Naive thymus-derived CD4-positive, alpha-beta T cell (primary cell): Measurements from ENCODE around the gene NT5E. TPM values are rescaled to one million over a fixed set of nuclear protein-coding genes. Genes with fewer than 3 reads are reported as not detected.

Source experiments
- ATAC-seq: fragments of 150-1000 bp; cut with Tn5 transposase; 2 replicates; pipeline ENCODE4 v1.10.0; 2021; ENCODE audit warnings: mild to moderate bottlenecking, moderate library complexity
- CTCF ChIA-PET: fragments of 350-600 bp; sonication (Branson Sonifier 250); formaldehyde crosslinking; loops from one replicate; lab custom pipeline; 2021; ENCODE audit warnings: antibody characterized with exemption; lab: Charles Lee
- POLR2A ChIA-PET: fragments of 350-600 bp; sonication (Branson Sonifier 250); formaldehyde crosslinking; loops from one replicate; lab custom pipeline; 2021; ENCODE audit warnings: antibody characterized with exemption, inconsistent platforms; lab: Charles Lee
- DNase-seq, 9 donors: peaks; one replicate each; pipeline versions ENCODE4 v3.0.0 to v3.0.0-alpha.2; 2020 to 2022; ENCODE audit warnings: mixed read lengths in 1 of 9
- H3K27ac ChIP-seq: one replicate; pipeline ENCODE4 v1.7.0; 2013; ENCODE audit warnings: mild to moderate bottlenecking, low read depth, low read length, moderate library complexity
- H3K27me3 ChIP-seq, 2 donors: one replicate each; pipeline ENCODE4 v1.7.0; 2013; ENCODE audit warnings: low read length in 2 of 2, mild to moderate bottlenecking in 2 of 2, moderate library complexity in 2 of 2; ENCODE audit not compliant: control insufficient read depth in 2 of 2, insufficient read depth in 2 of 2
- H3K36me3 ChIP-seq, 3 experiments: 1 replicate in 2 of 3; 2 replicates in 1 of 3; pipeline ENCODE4 v1.7.0; 2013; ENCODE audit warnings: low read length in 3 of 3, mild to moderate bottlenecking in 3 of 3, moderate library complexity in 1 of 3; ENCODE audit not compliant: insufficient read depth in 3 of 3, control insufficient read depth in 2 of 3
- H3K4me1 ChIP-seq, 2 donors: one replicate each; pipeline ENCODE4 v1.7.0; 2013; ENCODE audit warnings: low read length in 2 of 2, mild to moderate bottlenecking in 2 of 2, moderate library complexity in 1 of 2; ENCODE audit not compliant: control insufficient read depth in 2 of 2, insufficient read depth in 2 of 2
- H3K4me3 ChIP-seq: 2 replicates; pipeline ENCODE4 v1.7.0; 2013; ENCODE audit warnings: mild to moderate bottlenecking, low read length
- H3K9me3 ChIP-seq, 3 experiments: 1 replicate in 2 of 3; 2 replicates in 1 of 3; pipeline ENCODE4 v1.7.0; 2013; ENCODE audit warnings: low read length in 3 of 3; ENCODE audit not compliant: control insufficient read depth in 2 of 3
- H3K27ac Mint-ChIP-seq, 9 donors: one replicate each; pipeline ENCODE4 v1.8.0; 2020 to 2022; ENCODE audit warnings: mixed read lengths in 9 of 9, mild to moderate bottlenecking in 8 of 9, moderate library complexity in 5 of 9, inconsistent platforms in 2 of 9
- H3K27me3 Mint-ChIP-seq, 5 donors: one replicate each; pipeline ENCODE4 v1.8.0; 2021 to 2022; ENCODE audit warnings: mixed read lengths in 5 of 5, mild to moderate bottlenecking in 1 of 5
- H3K36me3 Mint-ChIP-seq, 5 donors: one replicate each; pipeline ENCODE4 v1.8.0; 2020 to 2022; ENCODE audit warnings: mixed read lengths in 5 of 5, mild to moderate bottlenecking in 3 of 5, inconsistent platforms in 1 of 5
- H3K4me1 Mint-ChIP-seq, 7 donors: one replicate each; pipeline ENCODE4 v1.8.0; 2020 to 2022; ENCODE audit warnings: mixed read lengths in 7 of 7, mild to moderate bottlenecking in 3 of 7, inconsistent platforms in 1 of 7
- H3K4me3 Mint-ChIP-seq, 10 donors: one replicate each; pipeline ENCODE4 v1.8.0; 2020 to 2022; ENCODE audit warnings: mild to moderate bottlenecking in 10 of 10, mixed read lengths in 10 of 10, moderate library complexity in 6 of 10, inconsistent platforms in 2 of 10
- H3K9me3 Mint-ChIP-seq, 11 donors: one replicate each; pipeline ENCODE4 v1.8.0; 2020 to 2022; ENCODE audit warnings: mixed read lengths in 11 of 11, mild to moderate bottlenecking in 4 of 11, inconsistent platforms in 1 of 11, moderate library complexity in 1 of 11
- intact Hi-C, 2 donors: fragments of 100-400 bp; cut with micrococcal nuclease; formaldehyde crosslinking; loops; one replicate each; pipeline ENCODE4 v1.15.1; 2023
- polyA plus RNA-seq, 2 donors: library from polyadenylated mRNA; unstranded; fragments of 300-500 nt; fragmentation: Illumina TruSeq; gene quantifications; one replicate each; pipeline ENCODE4 v1.2.3, GENCODE V29; 2021
- total RNA-seq, 6 experiments: library from RNA in 5 of 6; stranded (reverse) in 5 of 6; gene quantifications; 1 replicate in 5 of 6; 2 replicates in 1 of 6; pipeline ENCODE4 v1.2.3 and lab custom pipeline; 2021 to 2026

NT5E gene
- total and polyA plus RNA-seq, 7 experiments from 2014 or later: 1.5 to 29.3 (median 3.7) TPM

- H3K36me3 ChIP-seq: no peaks in the 10 kb centered on the region
- peak; percentile 40 for ATAC-seq
- ChIA-PET POLR2A (no interaction called here), CTCF (no interaction called here)
- H3K27me3 ChIP-seq: no peaks in the 10 kb centered on the region
- Mint-ChIP-seq H3K36me3 (peaks cover 0 to 16% (median 0%) of the 10 kb centered on the region in 5 donors), H3K4me1 (peaks cover 20 to 70% (median 44%) of the 10 kb centered on the region in 7 donors), H3K9me3 (no peaks in the 10 kb centered on the region), H3K27ac (peak overlapping the region in 4 of 9 donors; percentile 0 to 68 (median 25)), H3K27me3 (peaks cover 0 to 16% (median 10%) of the 10 kb centered on the region in 5 donors), H3K4me3 (peak overlapping the region in 2 of 10 donors; percentile 40 to 49)
- no peaks in the 10 kb centered on the region for H3K9me3 ChIP-seq
- intact Hi-C loops: loop anchor here in 1 of 2 donors (2.0 to 10.0 kb wide), 4 partner anchors 107 to 1691 kb away; partner anchors contain the start of genes SNX14 and ZNF292
- peak in 1 of 9 donors; percentile 55 for DNase-seq
- no peak overlapping the region for H3K27ac ChIP-seq
- H3K4me1 ChIP-seq: peaks cover 9 to 25% of the 10 kb centered on the region in 2 donors
- H3K4me3 ChIP-seq: no peak overlapping the region
Measured at GRCh38 chr6:85464260-85464644, 14.4 kb downstream of the NT5E start.

- H3K4me1 ChIP-seq: peaks cover 9 to 25% of the 10 kb centered on the region in 2 donors
- no peaks in the 10 kb centered on the region for H3K27me3 ChIP-seq
- ChIA-PET POLR2A (no interaction called here), CTCF (no interaction called here)
- H3K27ac ChIP-seq: no peak overlapping the region
- H3K4me3 ChIP-seq: no peak overlapping the region
- H3K9me3 Mint-ChIP-seq: no peaks in the 10 kb centered on the region
- H3K9me3 ChIP-seq: no peaks in the 10 kb centered on the region
- peak in 1 of 9 donors; percentile 57 for DNase-seq
- peaks cover 0 to 15% (median 10%) of the 10 kb centered on the region in 5 donors for H3K27me3 Mint-ChIP-seq
- H3K36me3 ChIP-seq: no peaks in the 10 kb centered on the region
- H3K4me1 Mint-ChIP-seq: peaks cover 20 to 65% (median 44%) of the 10 kb centered on the region in 7 donors
- peak overlapping the region in 5 of 10 donors; percentile 0 to 49 (median 40) for H3K4me3 Mint-ChIP-seq
- peak; percentile 62 for ATAC-seq
- intact Hi-C loops: loop anchor here in 1 of 2 donors (1.0 to 10.0 kb wide), 5 partner anchors 19 to 1690 kb away; partner anchors contain the start of genes SNX14 and ZNF292
- peak overlapping the region in 5 of 9 donors; percentile 0 to 68 (median 10) for H3K27ac Mint-ChIP-seq
- peaks cover 0 to 15% (median 0%) of the 10 kb centered on the region in 5 donors for H3K36me3 Mint-ChIP-seq
Measured at GRCh38 chr6:85464722-85465150, 14.9 kb downstream of the NT5E start.

GRCh38 chr6:85465762-85466161, 15.9 kb downstream of the NT5E start:
- Histone ChIP-seq H3K36me3 (no peaks in the 10 kb centered on the region), H3K9me3 (no peaks in the 10 kb centered on the region), H3K27ac (no peak overlapping the region), H3K4me3 (no peak overlapping the region), H3K4me1 (peaks cover 9 to 17% of the 10 kb centered on the region in 2 donors), H3K27me3 (no peaks in the 10 kb centered on the region)
- Mint-ChIP-seq H3K27ac (peak overlapping the region in 4 of 9 donors; percentile 2 to 77 (median 44)), H3K4me1 (peaks cover 17 to 60% (median 40%) of the 10 kb centered on the region in 7 donors), H3K4me3 (peak overlapping the region in 2 of 10 donors; percentile 40 to 54), H3K9me3 (no peaks in the 10 kb centered on the region), H3K36me3 (peaks cover 0 to 15% (median 0%) of the 10 kb centered on the region in 5 donors), H3K27me3 (peaks cover 0 to 15% (median 10%) of the 10 kb centered on the region in 5 donors)
- CTCF ChIA-PET: interaction anchor here (1.2 kb wide), 1 partner anchor 17 kb away, joined by 3 read pairs; no protein-coding TSS in a partner anchor
- ATAC-seq (no peak), DNase-seq (no peak)
- POLR2A ChIA-PET: no interaction called here
- intact Hi-C loops: loop anchor here in 1 of 2 donors (1.0 to 10.0 kb wide), 3 partner anchors 18 to 1689 kb away; partner anchors contain the start of gene ZNF292

DNA sequence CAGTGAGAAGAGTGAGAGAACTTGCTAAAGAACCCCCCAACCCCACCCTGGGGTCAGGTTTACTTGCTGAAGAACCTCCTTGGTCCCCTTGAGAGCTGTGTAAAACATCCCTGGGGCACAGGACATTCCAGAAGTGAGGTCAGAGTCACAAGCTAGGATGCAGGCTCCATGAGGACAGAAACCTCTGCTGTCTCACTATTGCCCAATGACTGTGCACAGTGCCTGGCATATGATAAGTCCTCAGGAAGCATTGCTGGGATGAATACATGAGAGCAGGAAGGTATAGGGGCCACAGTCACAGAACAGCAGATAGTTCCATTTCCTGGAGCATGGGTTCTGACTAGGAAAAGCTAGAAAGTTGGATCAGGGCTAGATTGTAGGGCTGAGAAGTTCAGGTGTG, 18.4 kb downstream of the NT5E start:
- POLR2A ChIA-PET: no interaction called here
- H3K27ac Mint-ChIP-seq: no peak overlapping the region
- intact Hi-C loops: loop anchor here in 1 of 2 donors (10.0 kb wide), 1 partner anchor 1686 kb away; the partner anchor contains the start of gene ZNF292

DNA sequence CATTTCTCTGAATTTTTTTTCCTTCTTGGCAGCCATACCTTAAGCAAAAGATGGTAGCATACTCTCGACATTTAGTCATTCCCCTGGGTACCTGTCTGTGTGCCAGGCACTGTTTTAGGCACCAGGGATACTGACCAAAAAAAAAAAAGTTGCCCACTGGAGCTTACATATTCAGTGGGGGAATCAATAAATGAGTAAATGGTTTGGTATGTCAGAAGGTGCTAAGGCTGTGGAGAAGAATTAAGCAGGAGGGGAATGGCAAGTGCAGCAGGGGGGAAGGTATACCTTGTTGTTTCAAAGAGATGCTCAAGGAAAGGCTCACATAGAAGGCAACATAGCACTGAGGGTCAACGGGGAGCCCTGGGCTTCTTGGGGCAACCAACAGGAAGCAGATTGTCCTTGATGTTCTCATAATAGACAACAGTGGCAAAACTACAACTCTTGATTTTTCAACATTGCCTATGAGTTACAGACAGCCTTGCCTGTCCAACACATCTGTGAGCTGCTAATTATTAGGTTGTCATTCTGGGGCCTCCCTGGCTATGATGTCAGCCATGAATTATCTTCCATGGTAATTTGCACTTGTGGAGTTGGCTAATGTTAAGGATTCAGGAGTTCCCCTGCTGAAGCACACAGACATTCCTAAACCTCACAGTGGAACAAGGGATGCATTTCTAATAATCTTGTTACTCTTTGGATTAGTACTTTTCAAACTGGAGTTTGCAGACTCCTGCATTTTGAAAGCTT, 19.6 kb downstream of the NT5E start:
- peaks cover 0 to 11% (median 2%) of the 10 kb centered on the region in 5 donors for H3K27me3 Mint-ChIP-seq
- peak overlapping the region in 1 of 9 donors; percentile 2 for H3K27ac Mint-ChIP-seq
- H3K4me3 ChIP-seq: no peak overlapping the region
- peaks cover 0 to 23% (median 0%) of the 10 kb centered on the region in 5 donors for H3K36me3 Mint-ChIP-seq
- no peaks in the 10 kb centered on the region for H3K9me3 ChIP-seq
- intact Hi-C loops: loop anchor here in 1 of 2 donors (10.0 kb wide), 1 partner anchor 1685 kb away; the partner anchor contains the start of gene ZNF292
- H3K27ac ChIP-seq: no peak overlapping the region
- DNase-seq (no peak), ATAC-seq (no peak)
- ChIA-PET POLR2A (no interaction called here), CTCF (no interaction called here)
- H3K27me3 ChIP-seq: no peaks in the 10 kb centered on the region
- H3K4me3 Mint-ChIP-seq: no peak overlapping the region
- no peaks in the 10 kb centered on the region for H3K9me3 Mint-ChIP-seq
- no peaks in the 10 kb centered on the region for H3K36me3 ChIP-seq
- H3K4me1 ChIP-seq: no peaks in the 10 kb centered on the region
- peaks cover 9 to 26% (median 14%) of the 10 kb centered on the region in 7 donors for H3K4me1 Mint-ChIP-seq

More for the DNA sequence above, 18.4 kb downstream of the NT5E start:
- no peaks in the 10 kb centered on the region for H3K27me3 ChIP-seq
- CTCF ChIA-PET: interaction anchor here (0.6 kb wide), 1 partner anchor 26 kb away, joined by 3 read pairs; no protein-coding TSS in a partner anchor
- no peaks in the 10 kb centered on the region for H3K9me3 ChIP-seq
- Mint-ChIP-seq H3K4me3 (no peak overlapping the region), H3K9me3 (no peaks in the 10 kb centered on the region), H3K4me1 (peaks cover 9 to 36% (median 19%) of the 10 kb centered on the region in 7 donors), H3K27me3 (peaks cover 0 to 11% (median 5%) of the 10 kb centered on the region in 5 donors), H3K36me3 (peaks cover 0 to 17% (median 0%) of the 10 kb centered on the region in 5 donors)
- no peak for ATAC-seq
- no peaks in the 10 kb centered on the region for H3K4me1 ChIP-seq
- no peaks in the 10 kb centered on the region for H3K36me3 ChIP-seq
- DNase-seq: no peak
- no peak overlapping the region for H3K27ac ChIP-seq
- no peak overlapping the region for H3K4me3 ChIP-seq

GRCh38 chr6:85470023-85470410, 20.1 kb downstream of the NT5E start:
- Mint-ChIP-seq H3K27ac (no peak overlapping the region), H3K4me1 (peaks cover 5 to 20% (median 9%) of the 10 kb centered on the region in 7 donors), H3K27me3 (peaks cover 0 to 7% (median 0%) of the 10 kb centered on the region in 5 donors), H3K9me3 (no peaks in the 10 kb centered on the region), H3K36me3 (peaks cover 0 to 23% (median 0%) of the 10 kb centered on the region in 5 donors), H3K4me3 (no peak overlapping the region)
- H3K4me1 ChIP-seq: no peaks in the 10 kb centered on the region
- ATAC-seq: no peak
- no peaks in the 10 kb centered on the region for H3K27me3 ChIP-seq
- H3K27ac ChIP-seq: no peak overlapping the region
- CTCF ChIA-PET: no interaction called here
- DNase-seq: no peak
- intact Hi-C loops: no loop called here
- no peaks in the 10 kb centered on the region for H3K9me3 ChIP-seq
- H3K36me3 ChIP-seq: no peaks in the 10 kb centered on the region
- POLR2A ChIA-PET: no interaction called here
- H3K4me3 ChIP-seq: no peak overlapping the region
